Superior temporal gyrus (tissue), 1 donor: ENCODE measurements around the gene SLC24A1.
A peak's percentile ranks its signal among the peaks of the same experiment; 100 is the strongest.

Source experiments
- DNase-seq: peaks from one replicate; pipeline ENCODE4 v3.0.0-alpha.2; 2016; ENCODE audit errors: extremely low spot score

Gene SLC24A1

GRCh38 chr15:65618560-65619109 lies 3.1 kb upstream of the SLC24A1 start:
- no peak for DNase-seq

GRCh38 chr15:65619626-65620290 lies 2.0 kb upstream of the SLC24A1 start:
- DNase-seq: no peak

GRCh38 chr15:65620833-65621232 lies 905 bp upstream of the SLC24A1 start:
- no peak for DNase-seq

- DNase-seq: no peak
Observed at GRCh38 chr15:65623103-65623502, 1.4 kb downstream of the SLC24A1 start.

- no peak for DNase-seq
Observed at GRCh38 chr15:65626856-65627255, 5.1 kb downstream of the SLC24A1 start.

- DNase-seq: no peak
Observed at GRCh38 chr15:65629548-65629947, 7.8 kb downstream of the SLC24A1 start.

GRCh38 chr15:65630760-65631159 lies 9.0 kb downstream of the SLC24A1 start:
- DNase-seq: no peak

GRCh38 chr15:65631503-65631902 lies 9.8 kb downstream of the SLC24A1 start:
- no peak for DNase-seq

GRCh38 chr15:65632780-65633375 lies 11.1 kb downstream of the SLC24A1 start:
- no peak for DNase-seq

GRCh38 chr15:65633752-65634151 lies 12.0 kb downstream of the SLC24A1 start:
- DNase-seq: no peak

- no peak for DNase-seq
Observed at GRCh38 chr15:65634356-65634755, 12.6 kb downstream of the SLC24A1 start.

GRCh38 chr15:65638109-65638508 lies 16.4 kb downstream of the SLC24A1 start:
- no peak for DNase-seq

GRCh38 chr15:65638681-65639089 lies 16.9 kb downstream of the SLC24A1 start:
- DNase-seq: peak; percentile 94

GRCh38 chr15:65639509-65639908 lies 17.8 kb downstream of the SLC24A1 start:
- no peak for DNase-seq

GRCh38 chr15:65641768-65642475 lies 20.2 kb downstream of the SLC24A1 start:
- DNase-seq: no peak

- DNase-seq: no peak
Observed at GRCh38 chr15:65642594-65642993, 20.9 kb downstream of the SLC24A1 start.

GRCh38 chr15:65644282-65644681 lies 22.5 kb downstream of the SLC24A1 start:
- no peak for DNase-seq

GRCh38 chr15:65645392-65645791 lies 23.7 kb downstream of the SLC24A1 start:
- no peak for DNase-seq

- DNase-seq: no peak
Observed at GRCh38 chr15:65646486-65646885, 24.7 kb downstream of the SLC24A1 start.

GRCh38 chr15:65650312-65651041 lies 28.7 kb downstream of the SLC24A1 start:
- DNase-seq: no peak

GRCh38 chr15:65651042-65651322 lies 29.2 kb downstream of the SLC24A1 start:
- no peak for DNase-seq
